Mononuclear cell (primary cell): ENCODE measurements around the gene ROBO3. TPM values are rescaled to one million over a fixed set of nuclear protein-coding genes. Genes with fewer than 3 reads are reported as not detected.

Experiments used
- H3K27me3 ChIP-seq: 2 replicates; pipeline ENCODE4 v1.6.0; 2011; ENCODE audit warnings: low read length, control low read depth; ENCODE audit not compliant: insufficient read depth
- H3K4me1 ChIP-seq: 2 replicates; pipeline ENCODE4 v1.5.1; 2011; ENCODE audit warnings: mild to moderate bottlenecking, low read length, control low read depth; ENCODE audit not compliant: insufficient read depth
- H3K4me3 ChIP-seq: 2 replicates; pipeline ENCODE4 v1.5.1; 2011; ENCODE audit warnings: mild to moderate bottlenecking, low read length, moderate library complexity
- H3K9me3 ChIP-seq: 2 replicates; pipeline ENCODE4 v1.5.1; 2011; ENCODE audit warnings: low read depth, mild to moderate bottlenecking, control low read depth, low read length
- total RNA-seq: library from RNA; depleted of rRNA; stranded (reverse); fragments of >200 nt; gene quantifications from one replicate; pipeline ENCODE4 v1.2.3, GENCODE V29; 2012

The ROBO3 gene, protein sequence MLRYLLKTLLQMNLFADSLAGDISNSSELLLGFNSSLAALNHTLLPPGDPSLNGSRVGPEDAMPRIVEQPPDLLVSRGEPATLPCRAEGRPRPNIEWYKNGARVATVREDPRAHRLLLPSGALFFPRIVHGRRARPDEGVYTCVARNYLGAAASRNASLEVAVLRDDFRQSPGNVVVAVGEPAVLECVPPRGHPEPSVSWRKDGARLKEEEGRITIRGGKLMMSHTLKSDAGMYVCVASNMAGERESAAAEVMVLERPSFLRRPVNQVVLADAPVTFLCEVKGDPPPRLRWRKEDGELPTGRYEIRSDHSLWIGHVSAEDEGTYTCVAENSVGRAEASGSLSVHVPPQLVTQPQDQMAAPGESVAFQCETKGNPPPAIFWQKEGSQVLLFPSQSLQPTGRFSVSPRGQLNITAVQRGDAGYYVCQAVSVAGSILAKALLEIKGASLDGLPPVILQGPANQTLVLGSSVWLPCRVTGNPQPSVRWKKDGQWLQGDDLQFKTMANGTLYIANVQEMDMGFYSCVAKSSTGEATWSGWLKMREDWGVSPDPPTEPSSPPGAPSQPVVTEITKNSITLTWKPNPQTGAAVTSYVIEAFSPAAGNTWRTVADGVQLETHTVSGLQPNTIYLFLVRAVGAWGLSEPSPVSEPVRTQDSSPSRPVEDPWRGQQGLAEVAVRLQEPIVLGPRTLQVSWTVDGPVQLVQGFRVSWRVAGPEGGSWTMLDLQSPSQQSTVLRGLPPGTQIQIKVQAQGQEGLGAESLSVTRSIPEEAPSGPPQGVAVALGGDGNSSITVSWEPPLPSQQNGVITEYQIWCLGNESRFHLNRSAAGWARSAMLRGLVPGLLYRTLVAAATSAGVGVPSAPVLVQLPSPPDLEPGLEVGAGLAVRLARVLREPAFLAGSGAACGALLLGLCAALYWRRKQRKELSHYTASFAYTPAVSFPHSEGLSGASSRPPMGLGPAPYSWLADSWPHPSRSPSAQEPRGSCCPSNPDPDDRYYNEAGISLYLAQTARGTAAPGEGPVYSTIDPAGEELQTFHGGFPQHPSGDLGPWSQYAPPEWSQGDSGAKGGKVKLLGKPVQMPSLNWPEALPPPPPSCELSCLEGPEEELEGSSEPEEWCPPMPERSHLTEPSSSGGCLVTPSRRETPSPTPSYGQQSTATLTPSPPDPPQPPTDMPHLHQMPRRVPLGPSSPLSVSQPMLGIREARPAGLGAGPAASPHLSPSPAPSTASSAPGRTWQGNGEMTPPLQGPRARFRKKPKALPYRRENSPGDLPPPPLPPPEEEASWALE (N-terminal part only)
- 6.2 TPM for total RNA-seq

DNA sequence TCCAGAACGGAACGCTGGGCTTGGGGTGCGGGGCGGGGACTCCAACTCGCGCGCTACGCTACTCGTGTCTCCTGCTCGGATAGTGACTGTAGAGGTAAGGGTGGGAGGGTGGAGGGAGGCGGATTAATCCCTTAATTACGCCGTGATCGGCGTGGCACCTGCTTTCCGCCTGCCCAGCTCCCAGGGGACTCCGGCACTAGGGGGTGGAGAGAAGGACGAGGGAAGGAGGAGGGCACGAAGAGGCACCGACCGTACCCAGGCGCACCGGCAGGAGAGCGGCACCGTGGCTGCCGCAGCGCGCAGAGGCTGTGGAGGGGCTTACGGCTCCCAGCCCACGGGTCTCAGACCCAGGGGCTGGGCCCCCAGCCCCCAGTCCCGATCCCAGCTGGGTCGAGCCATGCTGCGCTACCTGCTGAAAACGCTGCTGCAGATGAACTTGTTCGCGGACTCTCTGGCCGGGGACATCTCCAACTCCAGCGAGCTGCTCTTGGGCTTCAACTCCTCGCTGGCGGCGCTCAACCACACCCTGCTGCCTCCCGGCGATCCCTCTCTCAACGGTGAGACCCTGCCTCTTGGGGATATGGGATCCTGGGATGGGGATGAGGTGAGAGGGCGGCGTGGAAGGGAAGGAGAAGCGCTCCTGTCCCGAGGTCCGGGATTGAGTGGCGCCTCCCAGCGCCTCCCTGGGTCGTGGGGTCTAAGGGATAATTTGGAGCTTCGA lies at the start of gene ROBO3:
Gene ROBO3 (plus strand): TSS at position 252 of the 721 bp plus-strand sequence. CDS start 146 bp downstream, at position 398.
- H3K9me3 ChIP-seq = no peaks in the 10 kb centered on the region
- H3K4me1 ChIP-seq = peaks cover 23% of the 10 kb centered on the region
- peaks cover 95% of the 10 kb centered on the region for H3K27me3 ChIP-seq
- no peak within 1 kb of the TSS for H3K4me3 ChIP-seq

DNA sequence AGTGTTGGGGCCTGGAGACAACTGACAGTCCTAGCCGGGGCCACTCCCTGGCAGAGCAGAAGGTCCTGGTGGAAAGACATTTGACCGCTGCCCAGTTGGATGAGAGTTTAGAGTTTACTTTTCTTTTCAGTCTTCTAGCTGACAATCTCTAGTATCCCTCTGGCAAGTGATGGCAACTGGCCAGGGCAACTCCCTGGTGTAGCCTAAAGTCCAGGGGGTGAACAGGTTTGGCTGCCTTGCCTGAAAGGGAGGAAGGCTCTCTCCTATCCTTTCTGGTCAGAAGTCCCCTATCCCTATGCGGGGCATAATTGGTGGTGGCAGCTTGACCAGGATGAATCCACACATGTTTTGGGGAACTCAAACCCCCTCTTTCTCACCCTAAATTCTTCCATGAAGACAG lies 48.2 kb upstream of the ROBO3 start:
- no peak overlapping the region for H3K4me3 ChIP-seq
- H3K27me3 ChIP-seq = peaks cover 25% of the 10 kb centered on the region
- no peaks in the 10 kb centered on the region for H3K4me1 ChIP-seq
- no peaks in the 10 kb centered on the region for H3K9me3 ChIP-seq

DNA sequence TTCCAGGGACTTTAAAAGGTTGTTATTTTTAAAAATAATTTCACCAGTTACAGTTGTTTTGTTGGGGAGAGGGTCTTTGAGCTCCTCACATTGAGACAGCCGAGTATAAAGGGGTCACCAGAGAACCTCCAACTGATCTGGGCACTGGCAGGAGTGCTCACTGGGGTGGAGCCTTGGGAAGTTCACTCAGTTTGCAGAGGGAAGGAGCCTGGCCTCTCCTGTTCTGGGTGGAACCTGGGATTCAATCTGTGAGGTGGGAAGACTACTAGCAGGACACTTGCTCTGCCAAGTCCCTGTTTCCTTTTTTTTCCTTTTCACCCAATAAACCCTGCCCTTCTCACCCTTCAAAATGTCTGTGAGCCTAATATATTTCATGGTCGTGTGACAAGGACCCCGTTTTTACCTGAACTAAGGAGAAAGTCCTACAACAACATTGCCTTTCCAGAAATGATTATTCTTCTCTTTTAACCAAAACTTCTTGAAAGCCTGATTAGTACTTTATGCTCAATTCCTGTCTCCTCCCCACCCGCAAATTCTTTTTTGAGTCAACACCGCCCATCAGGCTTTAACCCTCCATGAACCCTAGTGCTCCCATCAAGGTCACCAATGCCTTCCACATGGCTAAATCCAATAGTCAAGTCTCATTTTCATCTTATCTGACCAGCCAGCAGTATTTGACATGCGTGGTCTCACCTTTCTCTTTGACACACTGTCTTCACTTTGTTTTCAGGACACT lies 43.1 kb upstream of the ROBO3 start:
- H3K4me3 ChIP-seq = no peak overlapping the region
- H3K27me3 ChIP-seq = peaks cover 27% of the 10 kb centered on the region
- H3K9me3 ChIP-seq = no peaks in the 10 kb centered on the region
- no peaks in the 10 kb centered on the region for H3K4me1 ChIP-seq

DNA sequence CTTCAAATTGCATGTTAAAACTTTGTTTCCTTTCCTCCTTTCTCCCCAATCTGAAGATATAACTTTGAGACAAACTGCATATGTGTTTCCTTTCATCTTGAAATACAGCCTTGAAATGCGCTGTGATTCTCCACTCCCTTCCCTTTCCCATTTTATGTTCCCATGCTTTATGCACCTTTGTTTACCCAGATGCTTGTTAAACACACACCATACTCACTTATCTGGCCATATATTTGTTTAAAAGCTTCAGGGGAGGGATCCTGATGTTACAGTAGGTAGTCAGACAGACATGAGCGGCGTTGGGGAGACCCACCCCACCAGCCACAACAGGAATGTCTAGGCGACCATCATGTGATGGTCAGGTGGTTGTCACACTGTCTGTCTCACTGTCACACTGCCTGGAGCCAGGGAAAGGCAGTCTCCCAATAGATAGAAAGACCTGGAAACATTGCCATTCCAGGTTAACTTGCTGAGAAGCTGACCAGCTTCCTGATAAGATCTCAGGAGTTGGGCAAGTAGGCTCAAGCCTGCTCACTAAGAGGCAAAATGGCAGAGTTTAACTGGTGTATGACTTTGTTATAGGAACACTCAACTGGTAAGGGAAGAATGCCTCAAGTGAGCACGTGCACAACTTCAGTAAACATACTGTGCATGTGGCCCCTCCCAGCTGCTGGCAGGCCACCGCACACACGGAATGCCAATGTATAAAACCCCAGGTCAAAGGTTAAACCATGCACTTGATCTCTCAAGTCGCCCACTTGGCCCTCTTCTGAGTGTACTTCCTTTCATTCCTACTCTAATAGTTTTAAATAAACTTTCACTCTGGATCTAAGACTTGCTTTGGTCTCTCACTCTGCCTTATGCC lies 41.5 kb upstream of the ROBO3 start:
- Histone ChIP-seq H3K27me3 (peaks cover 21% of the 10 kb centered on the region), H3K4me1 (no peaks in the 10 kb centered on the region), H3K9me3 (no peaks in the 10 kb centered on the region), H3K4me3 (no peak overlapping the region)

DNA sequence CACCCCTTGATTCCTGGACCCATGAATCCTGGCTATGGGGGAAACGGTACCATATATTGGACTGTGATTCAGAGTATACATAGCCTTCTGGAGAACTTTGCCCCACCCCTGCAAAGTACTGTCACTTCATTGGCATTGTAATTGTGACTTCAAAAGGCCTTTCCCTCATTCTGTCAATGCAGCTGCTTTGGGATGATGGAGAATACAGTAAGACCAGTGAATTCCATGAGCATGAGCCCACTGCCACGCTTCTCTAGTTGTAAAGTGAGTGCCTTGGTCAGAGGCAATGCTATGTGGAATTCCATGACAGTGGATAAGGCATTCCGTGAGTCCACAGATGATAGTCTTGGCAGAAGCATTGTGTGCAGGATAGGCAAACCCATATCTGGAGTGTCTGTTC lies 39.4 kb upstream of the ROBO3 start:
- H3K4me1 ChIP-seq = no peaks in the 10 kb centered on the region

DNA sequence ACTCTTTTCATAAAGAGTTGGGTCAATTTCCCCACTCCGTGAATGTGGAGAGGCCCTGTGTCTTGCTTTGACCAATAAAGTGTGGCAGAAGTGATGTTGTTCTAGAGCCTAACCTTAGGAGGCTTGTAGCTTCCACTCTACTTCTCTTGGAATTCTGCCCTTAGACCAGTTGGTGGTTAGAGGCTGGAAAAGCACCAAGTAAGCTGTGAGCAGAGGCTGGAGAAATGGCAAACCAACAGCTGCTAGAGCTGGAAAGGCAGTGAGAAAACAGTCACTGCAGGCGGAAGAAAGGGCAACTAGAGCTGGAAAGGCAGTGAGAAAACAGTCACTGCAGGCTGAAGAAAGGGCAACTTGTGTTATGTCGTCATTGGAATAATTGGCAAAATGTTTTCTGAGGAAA lies 35.2 kb upstream of the ROBO3 start:
- Histone ChIP-seq H3K4me3 (no peak overlapping the region), H3K27me3 (peaks cover 10% of the 10 kb centered on the region), H3K9me3 (no peaks in the 10 kb centered on the region)

More for the DNA sequence above, 39.4 kb upstream of the ROBO3 start:
- Histone ChIP-seq H3K27me3 (peaks cover 15% of the 10 kb centered on the region), H3K9me3 (no peaks in the 10 kb centered on the region), H3K4me3 (no peak overlapping the region)

DNA sequence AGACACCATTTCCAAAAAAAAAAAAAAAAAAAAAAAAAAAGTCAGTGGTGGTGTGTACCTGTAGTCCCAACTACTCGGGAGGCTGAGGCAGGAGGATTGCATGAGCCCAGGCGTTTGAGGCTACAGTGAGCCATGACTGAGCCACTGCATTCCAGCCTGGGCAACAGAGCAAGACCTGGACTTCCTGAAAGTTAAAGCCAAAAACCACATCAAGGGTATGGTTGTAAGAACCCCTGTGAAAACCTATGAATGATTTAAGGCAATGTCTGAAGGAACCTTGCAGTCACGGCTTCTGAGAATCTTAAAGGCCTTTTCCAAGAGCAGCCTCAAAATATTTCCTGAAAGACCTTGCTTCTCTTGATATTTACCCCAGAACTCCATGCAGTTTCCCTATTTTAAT lies 34.5 kb upstream of the ROBO3 start:
- Histone ChIP-seq H3K27me3 (peaks cover 7% of the 10 kb centered on the region), H3K9me3 (no peaks in the 10 kb centered on the region), H3K4me3 (no peak overlapping the region), H3K4me1 (no peaks in the 10 kb centered on the region)

More for the DNA sequence above, 35.2 kb upstream of the ROBO3 start:
- no peaks in the 10 kb centered on the region for H3K4me1 ChIP-seq

DNA sequence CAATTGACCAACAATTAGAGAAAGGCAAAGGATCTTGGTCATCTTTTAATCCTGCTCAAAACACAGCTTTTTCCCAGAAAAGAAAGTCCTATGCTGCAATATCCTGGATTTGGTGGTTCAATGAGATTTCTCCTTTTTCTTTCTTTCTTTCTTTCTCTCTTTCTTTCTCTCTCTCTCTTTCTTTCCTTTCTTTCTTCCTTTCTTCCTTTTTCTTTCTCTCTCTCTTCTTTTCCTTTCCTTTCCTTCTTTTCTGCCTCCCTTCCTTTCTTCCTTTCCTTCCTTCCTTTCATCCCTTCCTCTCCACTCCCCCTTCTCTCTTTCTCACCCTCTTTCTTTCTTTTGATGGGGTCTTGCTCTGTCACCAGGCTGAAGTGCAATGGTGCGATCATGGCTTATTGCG lies 33.3 kb upstream of the ROBO3 start:
- Histone ChIP-seq H3K4me3 (no peak overlapping the region), H3K9me3 (no peaks in the 10 kb centered on the region), H3K27me3 (peaks cover 13% of the 10 kb centered on the region), H3K4me1 (peaks cover 7% of the 10 kb centered on the region)

DNA sequence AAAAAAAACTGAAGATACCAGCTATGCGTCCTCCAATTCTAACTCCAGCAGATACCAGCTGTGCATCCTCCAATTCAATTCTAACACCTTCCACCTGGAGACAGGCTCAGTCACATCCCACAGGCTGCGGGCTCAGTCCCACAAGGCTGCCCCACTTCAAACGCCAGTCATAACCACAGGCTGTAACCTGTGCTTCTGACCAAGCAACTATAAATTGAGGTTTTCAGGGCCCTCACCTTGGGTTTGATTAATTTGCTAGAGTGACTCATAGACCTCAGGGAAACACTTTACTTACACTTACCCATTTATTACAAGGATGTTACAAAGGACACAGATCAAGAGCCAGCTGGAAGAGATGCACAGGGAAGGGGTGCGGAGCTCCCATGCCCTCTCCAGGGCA lies 32.7 kb upstream of the ROBO3 start:
- no peak overlapping the region for H3K4me3 ChIP-seq
- H3K4me1 ChIP-seq = peaks cover 7% of the 10 kb centered on the region
- H3K27me3 ChIP-seq = peaks cover 19% of the 10 kb centered on the region
- no peaks in the 10 kb centered on the region for H3K9me3 ChIP-seq

DNA sequence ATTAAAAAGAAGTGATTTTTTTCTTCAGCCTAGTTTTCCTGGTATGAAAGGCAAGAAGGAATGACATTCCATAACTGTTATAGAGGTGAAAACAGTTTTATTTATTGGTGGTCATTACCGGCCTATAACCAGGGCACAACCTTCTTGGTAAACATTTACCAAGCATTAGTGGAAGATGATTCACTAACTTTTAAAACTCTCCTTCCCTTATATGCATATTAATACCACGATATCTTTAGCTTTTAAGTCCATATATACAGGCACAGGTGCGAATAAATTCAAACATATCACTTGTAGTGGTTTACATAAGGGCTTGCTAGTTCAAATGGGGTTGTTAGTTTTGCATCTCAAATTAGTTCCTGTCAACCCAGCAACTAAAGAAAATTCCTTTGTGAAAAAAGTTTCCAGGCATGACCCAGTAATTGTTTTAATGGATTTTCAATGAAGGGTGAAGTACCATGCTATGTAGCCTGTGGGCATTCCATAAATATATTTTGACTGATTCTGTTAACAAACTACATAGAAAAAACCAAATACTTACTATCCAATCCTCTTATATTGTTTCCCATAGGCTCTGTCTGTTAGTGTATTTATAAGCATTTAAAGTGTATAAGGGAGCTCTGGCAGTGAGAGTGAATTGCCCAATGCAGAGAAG lies 30.6 kb upstream of the ROBO3 start:
- Histone ChIP-seq H3K27me3 (peaks cover 39% of the 10 kb centered on the region), H3K4me3 (no peak overlapping the region), H3K9me3 (no peaks in the 10 kb centered on the region), H3K4me1 (peaks cover 15% of the 10 kb centered on the region)

DNA sequence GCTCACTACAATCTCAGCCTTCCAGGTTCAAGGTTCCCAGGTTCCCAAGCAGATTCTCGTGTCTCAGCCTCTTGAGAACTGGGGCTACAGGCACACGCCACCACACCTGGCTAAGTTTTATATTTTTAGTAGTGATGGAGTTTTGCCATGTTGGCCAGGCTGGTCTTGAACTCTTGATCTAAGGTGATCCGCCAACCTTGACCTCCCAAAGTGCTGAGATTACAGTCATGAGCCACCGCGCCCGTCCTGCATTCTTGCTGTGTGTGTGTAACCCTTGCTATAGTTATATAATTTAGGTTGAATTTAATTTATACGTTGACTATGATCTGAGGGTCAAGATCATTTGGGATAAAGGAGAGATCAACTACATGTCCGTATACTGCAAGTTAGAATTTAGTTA lies 29.3 kb upstream of the ROBO3 start:
- Histone ChIP-seq H3K4me3 (no peak overlapping the region), H3K4me1 (peaks cover 21% of the 10 kb centered on the region), H3K27me3 (peaks cover 52% of the 10 kb centered on the region), H3K9me3 (no peaks in the 10 kb centered on the region)

DNA sequence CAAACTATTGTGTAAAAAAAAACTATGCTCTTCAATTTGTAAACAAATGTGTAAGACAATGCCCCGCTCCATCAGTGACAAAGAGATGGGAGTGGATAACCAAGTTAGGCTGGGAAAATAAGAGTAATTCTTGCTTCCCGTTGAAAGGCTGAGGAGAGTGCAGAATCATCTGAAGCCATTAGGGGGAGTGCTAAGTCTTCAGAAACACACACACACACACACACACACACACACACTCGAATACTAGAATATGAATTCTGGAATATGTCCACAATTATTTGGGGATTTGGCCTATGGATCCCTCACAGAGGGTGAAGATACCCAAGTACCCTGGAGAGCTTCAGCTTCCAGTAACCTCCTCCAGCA lies 27.8 kb upstream of the ROBO3 start:
- Histone ChIP-seq H3K4me3 (no peak overlapping the region), H3K4me1 (peaks cover 21% of the 10 kb centered on the region), H3K9me3 (no peaks in the 10 kb centered on the region), H3K27me3 (peaks cover 68% of the 10 kb centered on the region)

DNA sequence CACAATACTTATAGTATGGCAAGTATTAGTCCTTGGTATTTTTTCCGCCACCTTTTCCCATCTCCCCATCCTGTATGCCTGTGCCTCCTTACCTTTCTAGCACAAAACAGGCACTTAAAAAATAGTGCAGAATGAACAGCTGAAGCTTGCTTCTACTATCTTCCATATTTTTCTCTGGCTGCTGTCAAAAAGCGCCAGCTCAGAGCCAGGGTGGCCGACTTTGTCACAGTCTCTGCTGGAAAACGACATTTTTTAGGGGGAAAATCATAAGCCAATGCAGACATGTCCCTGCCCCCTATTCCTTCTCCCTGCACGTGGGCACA lies 26.5 kb upstream of the ROBO3 start:
- Histone ChIP-seq H3K27me3 (peaks cover 78% of the 10 kb centered on the region), H3K4me3 (no peak overlapping the region), H3K9me3 (no peaks in the 10 kb centered on the region), H3K4me1 (peaks cover 21% of the 10 kb centered on the region)
